Measurements from ENCODE around the gene SPTBN4. TPM values are rescaled to one million over a fixed set of nuclear protein-coding genes. Genes with fewer than 3 reads are reported as not detected.

The SPTBN4 gene
- total and polyA plus RNA-seq, 2 of the 4 experiments (the other 2 are of a cell fraction), result 0.72 to 0.91 TPM

DNA sequence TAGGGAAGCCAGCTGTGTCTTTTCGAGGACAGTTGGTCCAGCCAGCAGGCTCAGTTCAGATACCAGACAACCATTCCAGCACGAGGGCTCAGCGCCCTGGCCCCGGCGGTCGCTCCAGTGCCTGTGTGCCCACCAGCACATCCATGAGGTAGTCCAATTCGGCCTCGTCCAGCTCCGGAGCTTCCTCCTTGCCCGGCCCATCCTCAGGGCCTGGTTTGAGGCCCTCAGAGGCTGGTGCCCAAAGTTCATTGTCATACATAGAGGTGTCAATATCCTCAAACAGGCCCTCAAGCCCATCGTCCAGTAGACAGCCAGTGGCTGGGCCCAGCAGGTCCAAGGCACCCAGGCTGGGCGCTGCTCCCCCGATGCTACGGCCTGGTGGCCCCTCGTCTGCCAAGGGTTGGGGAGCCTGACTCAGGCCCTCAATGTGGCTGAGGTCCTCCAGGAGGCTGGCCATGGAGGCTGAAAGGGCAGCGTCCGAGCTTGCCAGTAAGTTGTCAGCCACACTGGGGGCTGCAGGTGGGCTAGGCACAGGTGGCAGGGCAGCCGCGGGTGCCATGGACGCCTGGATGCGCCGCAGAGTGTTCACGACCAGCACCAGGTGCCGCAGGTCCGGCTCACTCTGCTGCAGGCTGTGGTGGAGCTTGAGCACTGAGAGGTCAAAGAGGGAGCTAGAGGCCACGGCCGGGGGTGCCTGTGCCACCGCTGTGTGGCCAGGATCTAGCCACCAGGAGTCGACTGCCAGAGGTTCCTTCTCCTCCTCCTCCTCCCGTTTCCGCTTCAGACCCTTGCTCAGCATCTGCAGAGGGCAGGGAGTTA lies 43.8 kb upstream of the SPTBN4 start:
- CTCF ChIA-PET, result interaction anchor here (1.3 kb wide), 1 partner anchor 41 kb away, joined by 4 read pairs; no protein-coding TSS in a partner anchor
- Histone ChIP-seq H3K4me3 (ENCODE audit: insufficient read depth, low read depth, low read length) (no peak overlapping the region), H3K56ac (ENCODE audit: extremely low read depth, insufficient read depth, low read length) (no peak overlapping the region), H3K23ac (ENCODE audit: low read depth, low read length) (peak overlapping the region; percentile 41; the same call in 1 of the 2 replicates), H2AFZ (replicated peaks; ENCODE audit: low read length, poor library complexity) (no peak overlapping the region), H3K9me3 (ENCODE audit: control insufficient read depth, insufficient read depth, low read length) (no peaks in the 10 kb centered on the region), H3K4me1 (ENCODE audit: control insufficient read depth, insufficient read depth, low read length) (peaks cover 2% of the 10 kb centered on the region; the same call in 1 of the 2 replicates), H3K27me3 (ENCODE audit: control insufficient read depth, insufficient read depth, low read length) (no peaks in the 10 kb centered on the region), H2AK9ac (replicated peaks; ENCODE audit: low read depth, low read length, poor library complexity) (peak overlapping the region; percentile 8), H4K20me1 (ENCODE audit: insufficient read depth, low read length) (peaks cover 10% of the 10 kb centered on the region), H3K18ac (ENCODE audit: low read depth, low read length) (no peak overlapping the region), H4K5ac (ENCODE audit: low read depth, low read length) (no peak overlapping the region), H2BK120ac (ENCODE audit: low read depth, low read length) (no peak overlapping the region), H4K91ac (ENCODE audit: insufficient read depth, low read depth, low read length) (peak overlapping the region; percentile 23; the same call in 1 of the 2 replicates), H3K79me1 (ENCODE audit: low read depth in 1 of 2, low read length in 2 of 2) (peaks cover 6 to 33% of the 10 kb centered on the region in 2 experiments; a peak in 2 of 4 replicates), H3K36me3 (ENCODE audit: control insufficient read depth, insufficient read depth, low read length) (peaks cover 12% of the 10 kb centered on the region), H3K9me1 (ENCODE audit: insufficient read depth, low read length) (no peaks in the 10 kb centered on the region), H3K4me2 (ENCODE audit: low read depth, low read length) (no peak overlapping the region), H3K14ac (replicated peaks; ENCODE audit: low read depth, low read length) (no peak overlapping the region), H2BK5ac (ENCODE audit: low read depth, low read length, poor library complexity, severe bottlenecking) (peak overlapping the region; percentile 19), H2BK15ac (ENCODE audit: low read depth, low read length) (0 out of 3 replicates have a peak overlapping the region, but pooled peaks have one; percentile 7), H4K8ac (ENCODE audit: low read depth in 2 of 2, low read length in 2 of 2) (no peak overlapping the region; a peak in 1 of 4 replicates), H3K4ac (ENCODE audit: low read depth, low read length) (0 out of 2 replicates have a peak overlapping the region, but pooled peaks have one; percentile 50), H3K9ac (ENCODE audit: low read depth, low read length) (no peak overlapping the region), H2BK20ac (ENCODE audit: low read depth, low read length) (0 out of 2 replicates have a peak overlapping the region, but pooled peaks have one; percentile 5), H3K27ac (ENCODE audit: insufficient read depth, low read length) (peak overlapping the region; percentile 5; the same call in 1 of the 2 replicates), H2AK5ac (ENCODE audit: low read depth, low read length) (peak overlapping the region; percentile 23; the same call in 1 of the 2 replicates)
- POLR2A ChIA-PET (ENCODE audit: unreplicated experiment), result no interaction called here
- intact Hi-C loops (cut with micrococcal nuclease), result loop anchor here (5.0 to 10.0 kb wide), 2 partner anchors 118 to 224 kb away; no protein-coding TSS in a partner anchor
- dilution Hi-C loops (cut with HindIII; ENCODE audit: low sequenced_read_pairs, unreplicated experiment), result no loop called here
- DNase-seq (no peak), ATAC-seq (ENCODE audit: low read depth) (no peak)
- WGBS, 2 experiments (ENCODE audit: extremely low coverage in 2 of 2, insufficient read length in 1 of 2), result 85% methylated on average over 9 of the region's 31 CpGs; no CpG with 5 or more reads in 1 of the 2 experiments
- in situ Hi-C loops (cut with MboI; ENCODE audit: low sequenced_read_pairs), result no loop called here
- no TSS peak for BruUV-seq (replicated peaks)
- TF ChIP-seq MXI1 (IDR thresholded peaks at IDR 0.05; ENCODE audit: borderline replicate concordance, low read depth, low read length) (no peak), MAZ (IDR thresholded peaks at IDR 0.05; ENCODE audit: borderline replicate concordance, low read depth, low read length) (no peak), BHLHE40 (IDR thresholded peaks at IDR 0.05; ENCODE audit: low read depth, low read length) (no peak), RFX5 (IDR thresholded peaks at IDR 0.05; ENCODE audit: low read depth, low read length) (no peak), CHD1 (IDR thresholded peaks at IDR 0.05; ENCODE audit: low read depth, low read length) (no peak), POLR2A (IDR thresholded peaks at IDR 0.05; ENCODE audit: low read depth, low read length) (no peak), FOS (IDR thresholded peaks at IDR 0.05; ENCODE audit: low read depth, low read length) (no peak), RAD21 (IDR thresholded peaks at IDR 0.05; ENCODE audit: low read length) (no peak), CEBPB (IDR thresholded peaks at IDR 0.05; ENCODE audit: low read depth, low read length) (no peak), NFE2L2 (IDR thresholded peaks at IDR 0.05; ENCODE audit: low read depth, low read length) (no peak), RCOR1 (IDR thresholded peaks at IDR 0.05; ENCODE audit: insufficient replicate concordance, low read length) (no peak), SMC3 (IDR thresholded peaks at IDR 0.05; ENCODE audit: low read depth, low read length) (no peak), ELK1 (IDR thresholded peaks at IDR 0.05; ENCODE audit: borderline replicate concordance, low read depth, low read length) (no peak), MAFK (IDR thresholded peaks at IDR 0.05; ENCODE audit: low read depth, low read length) (no peak)
- TF ChIP-seq, protein P1, sequence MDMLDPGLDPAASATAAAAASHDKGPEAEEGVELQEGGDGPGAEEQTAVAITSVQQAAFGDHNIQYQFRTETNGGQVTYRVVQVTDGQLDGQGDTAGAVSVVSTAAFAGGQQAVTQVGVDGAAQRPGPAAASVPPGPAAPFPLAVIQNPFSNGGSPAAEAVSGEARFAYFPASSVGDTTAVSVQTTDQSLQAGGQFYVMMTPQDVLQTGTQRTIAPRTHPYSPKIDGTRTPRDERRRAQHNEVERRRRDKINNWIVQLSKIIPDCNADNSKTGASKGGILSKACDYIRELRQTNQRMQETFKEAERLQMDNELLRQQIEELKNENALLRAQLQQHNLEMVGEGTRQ (IDR thresholded peaks at IDR 0.05; ENCODE audit: low read depth, low read length), result no peak
